ENCODE results near the gene CENPT.

DNA sequence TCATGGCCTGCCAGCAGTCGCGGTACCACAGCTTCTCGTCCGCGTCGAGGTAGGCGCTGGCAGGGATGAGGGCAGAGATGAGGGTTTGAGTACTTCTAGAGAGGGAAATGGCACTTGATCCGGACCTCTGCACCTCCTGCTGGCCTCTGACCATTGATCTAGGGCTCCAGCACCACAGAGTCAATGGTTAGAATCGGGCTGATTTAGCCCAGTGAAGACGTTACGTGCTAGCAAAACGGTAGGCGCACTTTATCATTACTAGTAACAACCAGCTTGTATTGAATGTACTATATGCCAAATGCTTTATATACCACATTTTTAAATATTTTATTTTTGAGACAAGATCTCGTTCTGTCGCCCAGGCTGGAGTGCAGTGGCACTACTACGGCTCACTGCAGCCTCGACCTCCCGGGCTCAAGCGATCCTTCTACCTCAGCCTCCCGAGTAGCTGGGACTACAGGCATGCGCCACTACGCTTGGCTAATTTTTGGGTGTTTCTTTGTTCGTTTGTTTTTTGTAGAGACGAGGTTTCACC is 40.3 kb downstream of the CENPT start:
- TF ChIP-seq POLR2A (IDR thresholded peaks at IDR 0.05; ENCODE audit: low read length) (no peak), GATA1 (IDR thresholded peaks at IDR 0.05; ENCODE audit: low read depth, low read length) (no peak)
